Ovary (tissue), 9 donors: ENCODE results near the gene HNRNPC. TPM values are rescaled to one million over a fixed set of nuclear protein-coding genes. Genes with fewer than 3 reads are reported as not detected.

Experiments
- DNase-seq, 5 donors: peaks; one replicate each; pipeline ENCODE4 v3.0.0-alpha.2; 2019 to 2020
- H3K27ac ChIP-seq, 2 donors: fragments of 200-600 bp; one replicate each; pipeline versions ENCODE4 v1.5.1 to v1.8.0; 2019 to 2022
- H3K27me3 ChIP-seq: fragments of 200-600 bp; one replicate; pipeline ENCODE4 v1.8.0; 2022
- H3K36me3 ChIP-seq: fragments of 200-600 bp; sonication (generic); one replicate; pipeline ENCODE4 v1.5.1; 2019
- H3K4me1 ChIP-seq: one replicate; pipeline ENCODE4 v1.8.1; 2013; ENCODE audit warnings: mild to moderate bottlenecking, moderate library complexity; ENCODE audit not compliant: insufficient read depth
- H3K4me3 ChIP-seq: fragments of 200-600 bp; sonication (generic); one replicate; pipeline ENCODE4 v1.5.1; 2017
- H3K9me3 ChIP-seq, 2 donors: fragments of 200-600 bp in 1 of 2; sonication (generic) in 1 of 2; one replicate each; pipeline versions ENCODE4 v1.5.1 to v1.8.1; 2013 to 2019; ENCODE audit warnings: mild to moderate bottlenecking in 1 of 2, moderate library complexity in 1 of 2
- EP300 ChIP-seq: sonication (generic); formaldehyde crosslinking; IDR thresholded peaks from one replicate; pipeline ENCODE4 v1.6.1; 2017; ENCODE audit warnings: antibody characterized with exemption
- POLR2A ChIP-seq: fragments of 450-650 bp; IDR thresholded peaks from one replicate; pipeline ENCODE4 v1.6.1; 2017; ENCODE audit warnings: antibody characterized with exemption, mild to moderate bottlenecking, moderate library complexity
- WGBS, 3 donors: extraction: QIAGEN DNeasy Blood & Tissue Kit in 1 of 3; methylation state at CpG; one replicate each; pipeline versions ENCODE4 v1.1.5 to v1.1.7; 2013 to 2017; 5-methylcytosine and 5-hydroxymethylcytosine counted together
- intact Hi-C, 4 donors: fragments of 100-400 bp; cut with DNase I; formaldehyde crosslinking; loops; one replicate each; pipeline versions ENCODE4 v1.11.0 to v1.15.1; 2022 to 2023
- polyA plus RNA-seq, 2 donors: library from polyadenylated mRNA; stranded (reverse); fragments of 200-250 nt in 1 of 2; fragments of 350-450 nt in 1 of 2; fragmentation: Illumina TruSeq in 1 of 2; extraction: RNeasy Lipid Tissue Mini Kit (QIAGEN cat#74804) in 1 of 2; gene quantifications; one replicate each; pipeline ENCODE4 v1.2.3, GENCODE V29; 2013 to 2014
- total RNA-seq, 7 donors: library from RNA; depleted of rRNA in 2 of 7; stranded (reverse); fragments of >200 nt in 2 of 7; fragmentation: NEBNext Ultra II Directional in 3 of 7; extraction: Animal tissue kit (Norgen Biotek cat#: 25700) in 3 of 7; gene quantifications; one replicate each; pipeline versions ENCODE4 v1.1.0 to v1.2.4, GENCODE V29; 2016 to 2023
- TF ChIP-seq, protein P1 (sequence below), 3 donors: fragments of 450-650 bp in 2 of 3; fragments of 200-600 bp in 1 of 3; IDR thresholded peaks; one replicate each; pipeline versions ENCODE4 v1.5.1 to v1.8.0; 2016 to 2022; ENCODE audit warnings: antibody characterized with exemption in 3 of 3, mild to moderate bottlenecking in 1 of 3
- donor health status: DM: no; HTN: no; CAD: no; lungs with moderate emphysema.
- donor health status: DM: no; HTN: no; CAD: no.
- donor health status: Bipolar disorder and iron deficiency.
- donor health status: DM: yes; HTN: yes; CAD: no.
- donor health status: DM: no; HTN: no; CAD: no.
- donor health status: DM: yes; HTN: yes; CAD: no.

The HNRNPC gene
- total and polyA plus RNA-seq, 9 donors = 427 to 913 (median 526) TPM

DNA sequence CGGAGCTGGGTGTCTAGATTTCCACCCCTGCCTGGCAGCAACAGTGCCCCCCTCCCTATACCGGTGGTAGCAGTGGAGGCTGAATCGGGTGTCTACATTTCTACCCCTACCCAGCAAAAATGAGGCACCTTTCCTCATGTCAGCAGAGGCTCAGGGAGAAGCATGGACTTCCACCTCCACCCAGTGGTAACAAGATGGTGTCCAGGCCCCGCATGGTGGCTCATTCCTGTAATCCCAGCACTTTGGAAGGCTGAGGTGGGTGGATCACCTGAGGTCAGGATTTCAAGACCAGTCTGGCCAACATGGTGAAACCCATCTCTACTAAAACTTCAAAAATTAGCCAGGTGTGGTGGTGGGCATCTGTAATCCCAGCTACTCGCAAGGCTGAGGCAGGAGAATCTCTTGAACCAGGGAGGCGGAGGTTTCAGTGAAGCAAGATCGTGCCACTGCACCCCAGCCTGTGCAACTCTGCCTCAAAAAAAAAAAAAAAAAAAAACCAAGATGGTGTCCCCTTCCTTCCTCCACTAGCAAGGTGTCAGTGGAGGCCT is 77.9 kb downstream of the HNRNPC start:
- Histone ChIP-seq H3K9me3 (no peaks in the 10 kb centered on the region), H3K4me3 (no peak overlapping the region), H3K27me3 (no peaks in the 10 kb centered on the region), H3K4me1 (peaks cover 4% of the 10 kb centered on the region), H3K27ac (no peak overlapping the region), H3K36me3 (no peaks in the 10 kb centered on the region)
- no peak for DNase-seq
- TF ChIP-seq EP300 (no peak), POLR2A (no peak)
- TF ChIP-seq, protein P1, sequence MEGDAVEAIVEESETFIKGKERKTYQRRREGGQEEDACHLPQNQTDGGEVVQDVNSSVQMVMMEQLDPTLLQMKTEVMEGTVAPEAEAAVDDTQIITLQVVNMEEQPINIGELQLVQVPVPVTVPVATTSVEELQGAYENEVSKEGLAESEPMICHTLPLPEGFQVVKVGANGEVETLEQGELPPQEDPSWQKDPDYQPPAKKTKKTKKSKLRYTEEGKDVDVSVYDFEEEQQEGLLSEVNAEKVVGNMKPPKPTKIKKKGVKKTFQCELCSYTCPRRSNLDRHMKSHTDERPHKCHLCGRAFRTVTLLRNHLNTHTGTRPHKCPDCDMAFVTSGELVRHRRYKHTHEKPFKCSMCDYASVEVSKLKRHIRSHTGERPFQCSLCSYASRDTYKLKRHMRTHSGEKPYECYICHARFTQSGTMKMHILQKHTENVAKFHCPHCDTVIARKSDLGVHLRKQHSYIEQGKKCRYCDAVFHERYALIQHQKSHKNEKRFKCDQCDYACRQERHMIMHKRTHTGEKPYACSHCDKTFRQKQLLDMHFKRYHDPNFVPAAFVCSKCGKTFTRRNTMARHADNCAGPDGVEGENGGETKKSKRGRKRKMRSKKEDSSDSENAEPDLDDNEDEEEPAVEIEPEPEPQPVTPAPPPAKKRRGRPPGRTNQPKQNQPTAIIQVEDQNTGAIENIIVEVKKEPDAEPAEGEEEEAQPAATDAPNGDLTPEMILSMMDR (IDR thresholded peaks at IDR 0.05) = no peak
- intact Hi-C loops = no loop called here
- 80 to 93% (median 81%) methylated on average over 7 of the region's 7 CpGs for WGBS, 3 donors

DNA sequence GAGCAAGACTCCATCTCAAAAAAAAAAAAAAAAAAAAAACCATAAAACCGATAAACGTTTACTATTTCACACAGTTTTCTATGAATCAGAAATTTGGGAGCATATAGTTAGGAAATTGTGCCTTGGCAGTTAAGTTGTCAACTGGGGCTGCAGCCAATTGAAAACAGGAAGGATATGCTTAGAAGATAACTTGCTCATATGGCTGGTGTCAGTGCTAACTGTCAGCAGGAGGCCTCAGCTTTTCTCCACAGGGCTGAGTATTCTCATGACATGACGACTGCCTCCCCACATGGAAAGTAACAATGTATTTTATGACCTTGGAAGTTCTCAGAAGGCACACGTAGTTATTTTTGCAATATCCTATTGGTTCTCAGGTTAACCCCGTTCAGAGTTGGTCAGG is 83.8 kb downstream of the HNRNPC start:
- DNase-seq = no peak
- Histone ChIP-seq H3K27me3 (no peaks in the 10 kb centered on the region), H3K36me3 (no peaks in the 10 kb centered on the region), H3K9me3 (no peaks in the 10 kb centered on the region), H3K27ac (no peak overlapping the region), H3K4me1 (no peaks in the 10 kb centered on the region), H3K4me3 (no peak overlapping the region)
- intact Hi-C loops = no loop called here
- TF ChIP-seq, protein P1 (IDR thresholded peaks at IDR 0.05) = no peak
- TF ChIP-seq POLR2A (no peak), EP300 (no peak)
- WGBS, 3 donors = 20 to 36% (median 30%) methylated on average over 5 of the region's 5 CpGs

DNA sequence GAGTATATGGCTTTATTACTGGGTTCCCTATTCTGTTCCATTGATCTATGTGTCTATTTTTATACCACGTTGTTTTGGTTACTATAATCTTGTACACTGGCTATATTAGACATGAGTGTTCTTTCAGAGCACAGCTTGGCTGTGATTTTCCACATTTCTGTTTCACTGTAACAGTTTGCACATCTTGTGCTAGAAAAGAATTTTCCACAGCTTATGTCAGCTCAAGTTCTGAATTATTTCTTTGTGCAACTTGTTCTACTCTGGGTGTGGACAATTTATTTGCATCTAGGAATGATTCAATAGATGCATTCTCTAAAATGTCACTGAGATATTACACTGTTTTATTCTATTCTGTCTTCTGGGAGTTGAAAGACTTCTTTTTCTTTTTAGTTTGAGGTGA is 85.0 kb downstream of the HNRNPC start:
- WGBS, 3 donors = 26 to 31% (median 29%) methylated on average over 1 of the region's 1 CpG
- no peaks in the 10 kb centered on the region for H3K4me1 ChIP-seq
- no peaks in the 10 kb centered on the region for H3K9me3 ChIP-seq
- DNase-seq = no peak
- H3K27me3 ChIP-seq = no peaks in the 10 kb centered on the region
- TF ChIP-seq, protein P1 (IDR thresholded peaks at IDR 0.05) = no peak
- TF ChIP-seq EP300 = no peak
- TF ChIP-seq POLR2A = no peak
- H3K36me3 ChIP-seq = no peaks in the 10 kb centered on the region
- no peak overlapping the region for H3K4me3 ChIP-seq
- no peak overlapping the region for H3K27ac ChIP-seq
- intact Hi-C loops = no loop called here

DNA sequence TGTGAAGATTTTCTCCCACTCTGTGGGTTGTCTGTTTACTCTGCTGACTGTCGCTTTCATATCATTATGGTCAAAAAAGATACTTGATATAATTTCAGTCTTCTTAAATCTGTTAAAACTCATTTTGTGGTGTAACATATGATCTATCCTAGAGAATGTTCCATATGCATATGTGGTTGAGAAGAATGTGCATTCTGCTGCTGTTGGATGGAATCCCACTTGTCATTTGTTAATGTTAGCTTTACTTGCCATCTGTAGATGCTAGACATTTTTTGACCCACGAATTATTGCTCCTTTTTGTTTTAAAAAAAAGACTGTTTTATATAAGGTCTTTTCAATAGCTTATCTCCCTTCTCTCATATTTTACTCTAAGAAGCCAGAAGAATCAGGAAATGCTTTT is 87.1 kb downstream of the HNRNPC start:
- WGBS, 3 donors = 60 to 69% (median 67%) methylated on average over 2 of the region's 2 CpGs
- Histone ChIP-seq H3K9me3 (no peaks in the 10 kb centered on the region), H3K36me3 (no peaks in the 10 kb centered on the region), H3K4me1 (no peaks in the 10 kb centered on the region), H3K27me3 (no peaks in the 10 kb centered on the region), H3K27ac (no peak overlapping the region), H3K4me3 (no peak overlapping the region)
- intact Hi-C loops = no loop called here
- DNase-seq = no peak
- TF ChIP-seq, protein P1 (IDR thresholded peaks at IDR 0.05) = no peak
- no peak for TF ChIP-seq POLR2A
- TF ChIP-seq EP300 = no peak

DNA sequence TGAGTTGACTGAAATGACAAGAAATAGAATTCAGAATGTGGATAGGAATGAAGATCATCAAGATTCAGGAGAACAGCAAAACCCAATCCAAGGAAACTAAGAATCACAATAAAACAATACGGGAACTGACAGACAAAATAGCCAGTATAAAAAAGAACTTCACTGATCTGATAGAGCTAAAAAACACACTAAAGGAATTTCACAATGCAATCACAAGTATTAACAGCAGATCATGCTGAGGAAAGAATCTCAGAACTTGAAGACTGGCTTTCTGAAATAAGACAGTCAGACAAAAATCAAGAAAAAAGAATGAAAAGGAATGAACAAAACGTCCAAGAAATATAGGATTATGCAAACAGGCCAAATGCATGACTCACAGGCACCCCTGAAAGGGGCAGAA is 98.1 kb downstream of the HNRNPC start:
- no peak for TF ChIP-seq EP300
- TF ChIP-seq, protein P1 (IDR thresholded peaks at IDR 0.05) = no peak
- TF ChIP-seq POLR2A = no peak
- intact Hi-C loops = no loop called here
- DNase-seq = no peak
- H3K27ac ChIP-seq = no peak overlapping the region
- H3K4me3 ChIP-seq = no peak overlapping the region
- no peaks in the 10 kb centered on the region for H3K27me3 ChIP-seq
- no peaks in the 10 kb centered on the region for H3K9me3 ChIP-seq
- 57 to 59% (median 59%) methylated on average over 2 of the region's 2 CpGs for WGBS, 3 donors
- no peaks in the 10 kb centered on the region for H3K4me1 ChIP-seq
- no peaks in the 10 kb centered on the region for H3K36me3 ChIP-seq
